Measurements from ENCODE around the gene MGAT1. TPM values are rescaled to one million over a fixed set of nuclear protein-coding genes. Genes with fewer than 3 reads are reported as not detected.

Gene MGAT1
- total and polyA plus RNA-seq, 8 donors: 52.8 to 656 (median 66.4) TPM

DNA sequence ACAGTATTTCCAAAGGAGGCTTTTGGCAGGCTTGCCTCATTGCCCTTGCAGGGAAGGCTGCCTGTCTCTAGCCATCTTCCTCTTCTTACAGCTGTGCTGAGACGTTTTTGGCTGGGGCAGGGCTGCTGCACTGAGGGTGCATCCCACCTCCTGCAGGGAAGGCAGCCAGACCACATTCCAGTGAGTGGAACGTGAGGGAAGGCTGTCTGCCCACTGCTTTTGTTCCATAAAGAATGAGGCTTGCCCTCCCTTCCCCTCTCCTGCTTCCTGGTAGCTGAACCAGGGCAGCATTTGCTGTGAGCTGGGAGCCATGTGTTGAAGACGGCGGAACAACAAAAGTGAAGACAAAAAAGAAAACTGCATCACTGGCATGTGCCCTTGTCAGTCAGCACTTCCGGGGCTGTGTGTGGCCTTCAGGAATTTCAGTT is 16.8 kb downstream of the MGAT1 start:
- Histone ChIP-seq H3K27ac (peak overlapping the region; percentile 49 to 88 (median 82)), H3K9me3 (no peaks in the 10 kb centered on the region), H3K4me3 (no peak overlapping the region), H3K4me1 (peaks cover 38 to 61% (median 45%) of the 10 kb centered on the region in 4 donors), H3K36me3 (peaks cover 17 to 37% (median 33%) of the 10 kb centered on the region in 4 donors), H3K27me3 (no peaks in the 10 kb centered on the region)
- intact Hi-C loops (cut with DNase I; ENCODE audit: low total_unique reads): no loop called here
- TF ChIP-seq POLR2A (IDR thresholded peaks at IDR 0.05) (no peak), CTCF (IDR thresholded peaks at IDR 0.05) (no peak), EP300 (IDR thresholded peaks at IDR 0.05) (no peak), POLR2AphosphoS5 (IDR thresholded peaks at IDR 0.05) (no peak)
- peak; percentile 60 to 75 for DNase-seq
- 13 to 22% (median 15%) methylated on average over 5 of the region's 5 CpGs for WGBS, 5 donors

DNA sequence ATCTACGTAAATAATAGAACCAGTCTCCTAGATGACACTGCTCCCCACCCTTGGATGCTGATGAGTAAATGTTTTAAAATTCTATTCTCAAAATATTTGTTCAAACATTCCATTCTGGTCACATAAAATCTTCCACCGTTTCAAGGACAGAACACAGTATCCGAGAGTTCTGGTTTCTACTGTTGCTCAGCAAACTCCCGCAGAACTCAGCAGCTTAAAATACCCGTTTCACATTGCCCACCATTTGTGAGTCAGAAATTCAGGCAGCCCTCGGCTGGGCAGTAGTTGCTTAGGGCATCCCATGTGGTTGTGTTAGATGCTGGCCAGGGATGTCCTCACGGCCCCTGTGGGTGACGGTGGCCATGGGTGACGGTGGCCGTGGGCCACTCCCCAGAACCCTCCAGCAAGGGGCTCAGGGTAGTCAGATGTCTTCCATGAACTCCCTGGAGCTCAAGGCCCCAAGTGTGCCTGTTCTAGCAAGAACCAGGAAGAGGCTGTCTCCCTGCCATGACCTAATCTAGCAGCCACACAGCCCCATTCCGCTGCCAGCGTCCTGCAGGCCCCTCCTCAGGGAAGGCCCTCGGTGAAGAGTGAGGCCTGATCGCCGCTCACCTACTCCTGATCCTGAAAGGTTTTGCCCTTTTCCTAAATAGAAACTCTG is 17.4 kb downstream of the MGAT1 start:
- H3K27me3 ChIP-seq: no peaks in the 10 kb centered on the region

GRCh38 chr5:180784497-180785097 is 18.0 kb downstream of the MGAT1 start:
- Histone ChIP-seq H3K9me3 (no peaks in the 10 kb centered on the region), H3K27ac (peak overlapping the region in 4 of 5 donors; percentile 75 to 88 (median 84)), H3K36me3 (peaks cover 6 to 25% (median 20%) of the 10 kb centered on the region in 4 donors), H3K27me3 (no peaks in the 10 kb centered on the region), H3K4me3 (no peak overlapping the region), H3K4me1 (peaks cover 38 to 56% (median 45%) of the 10 kb centered on the region in 4 donors)
- intact Hi-C loops (cut with DNase I; ENCODE audit: low total_unique reads): no loop called here
- DNase-seq: peak; percentile 80 to 94
- no peak for TF ChIP-seq POLR2A (IDR thresholded peaks at IDR 0.05)
- TF ChIP-seq POLR2AphosphoS5 (IDR thresholded peaks at IDR 0.05): peak in 2 of 3 donors; percentile 13 to 60
- TF ChIP-seq CTCF (IDR thresholded peaks at IDR 0.05): peak in 5 of 7 experiments; percentile 37 to 70 (median 50)
- no peak for TF ChIP-seq EP300 (IDR thresholded peaks at IDR 0.05)
- WGBS, 5 donors: 33 to 40% (median 34%) methylated on average over 13 of the region's 13 CpGs

More for the DNA sequence above, 17.4 kb downstream of the MGAT1 start:
- Histone ChIP-seq H3K27ac (peak overlapping the region; percentile 49 to 88 (median 82)), H3K36me3 (peaks cover 13 to 32% (median 27%) of the 10 kb centered on the region in 4 donors), H3K9me3 (no peaks in the 10 kb centered on the region), H3K4me1 (peaks cover 38 to 59% (median 45%) of the 10 kb centered on the region in 4 donors), H3K4me3 (no peak overlapping the region)
- TF ChIP-seq EP300 (IDR thresholded peaks at IDR 0.05) (no peak), POLR2AphosphoS5 (IDR thresholded peaks at IDR 0.05) (no peak), CTCF (IDR thresholded peaks at IDR 0.05) (no peak)
- intact Hi-C loops (cut with DNase I; ENCODE audit: low total_unique reads): no loop called here
- peak in 1 of 2 donors; percentile 59 for DNase-seq
- WGBS, 5 donors: 37 to 51% (median 48%) methylated on average over 9 to 15 of the region's 15 CpGs

GRCh38 chr5:180783340-180784052 is 19.1 kb downstream of the MGAT1 start:
- 70 to 81% (median 77%) methylated on average over 12 of the region's 12 CpGs for WGBS, 5 donors
- Histone ChIP-seq H3K4me3 (no peak overlapping the region), H3K4me1 (peaks cover 38 to 47% (median 44%) of the 10 kb centered on the region in 4 donors), H3K27me3 (no peaks in the 10 kb centered on the region), H3K9me3 (no peaks in the 10 kb centered on the region), H3K36me3 (peaks cover 0 to 16% (median 10%) of the 10 kb centered on the region in 4 donors), H3K27ac (no peak overlapping the region)
- no peak for DNase-seq
- TF ChIP-seq CTCF (IDR thresholded peaks at IDR 0.05) (no peak), EP300 (IDR thresholded peaks at IDR 0.05) (no peak), POLR2AphosphoS5 (IDR thresholded peaks at IDR 0.05) (no peak), POLR2A (IDR thresholded peaks at IDR 0.05) (no peak)
- intact Hi-C loops (cut with DNase I; ENCODE audit: low total_unique reads): no loop called here

Measured in stomach (tissue), 9 donors.